ENCODE results near the gene ZBTB39. TPM values are rescaled to one million over a fixed set of nuclear protein-coding genes. Genes with fewer than 3 reads are reported as not detected.
A peak's percentile ranks its signal among the peaks of the same experiment; 100 is the strongest.

ZBTB39 gene
- total and polyA plus RNA-seq, 2 of the 13 experiments (the other 11 are each of a cell fraction or from before 2014, with no cell fraction given) = 6.5 to 6.9 TPM

DNA sequence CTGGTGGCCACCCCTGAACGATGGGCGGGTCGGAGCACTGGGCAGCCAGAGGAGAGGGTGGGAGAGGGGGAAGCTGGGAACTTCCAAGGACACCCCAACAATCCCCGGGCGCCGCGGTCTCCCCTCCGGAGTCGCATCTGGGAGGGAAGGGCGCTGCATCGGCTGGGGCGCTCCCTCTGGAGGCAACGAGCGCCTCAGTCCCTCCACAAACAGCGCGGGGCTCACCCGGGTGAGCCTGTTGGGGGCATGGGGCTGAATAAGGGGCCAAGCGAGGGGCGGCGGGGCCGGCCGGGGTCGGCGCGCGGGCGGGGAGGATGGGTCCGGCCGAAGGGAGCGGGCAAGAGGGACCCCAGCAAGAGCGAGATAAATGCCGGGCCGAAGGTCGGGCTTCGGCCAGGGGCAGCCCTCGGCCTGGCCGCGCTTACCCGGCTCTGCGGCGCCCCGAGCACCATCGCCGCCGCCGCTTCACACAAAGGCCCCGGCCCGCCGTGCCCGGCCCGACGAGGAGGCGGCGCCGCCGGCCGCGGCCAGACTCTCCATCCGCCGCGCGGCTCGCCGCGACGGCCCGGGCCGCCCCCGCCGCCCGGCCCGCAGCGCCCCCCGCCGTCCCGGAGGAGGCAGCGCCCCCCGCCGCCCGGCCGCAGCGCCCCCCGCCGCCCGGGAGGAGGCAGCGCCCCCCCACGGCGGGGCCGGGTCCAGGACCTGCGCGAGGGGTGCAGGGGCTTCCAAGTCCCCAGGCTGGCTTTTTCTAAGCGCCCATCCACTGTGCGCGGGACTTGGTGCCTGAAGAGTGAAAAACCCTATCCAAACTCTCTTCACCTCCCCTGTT is at the start of gene ZBTB39 (continued):
- TF ChIP-seq, protein P1, sequence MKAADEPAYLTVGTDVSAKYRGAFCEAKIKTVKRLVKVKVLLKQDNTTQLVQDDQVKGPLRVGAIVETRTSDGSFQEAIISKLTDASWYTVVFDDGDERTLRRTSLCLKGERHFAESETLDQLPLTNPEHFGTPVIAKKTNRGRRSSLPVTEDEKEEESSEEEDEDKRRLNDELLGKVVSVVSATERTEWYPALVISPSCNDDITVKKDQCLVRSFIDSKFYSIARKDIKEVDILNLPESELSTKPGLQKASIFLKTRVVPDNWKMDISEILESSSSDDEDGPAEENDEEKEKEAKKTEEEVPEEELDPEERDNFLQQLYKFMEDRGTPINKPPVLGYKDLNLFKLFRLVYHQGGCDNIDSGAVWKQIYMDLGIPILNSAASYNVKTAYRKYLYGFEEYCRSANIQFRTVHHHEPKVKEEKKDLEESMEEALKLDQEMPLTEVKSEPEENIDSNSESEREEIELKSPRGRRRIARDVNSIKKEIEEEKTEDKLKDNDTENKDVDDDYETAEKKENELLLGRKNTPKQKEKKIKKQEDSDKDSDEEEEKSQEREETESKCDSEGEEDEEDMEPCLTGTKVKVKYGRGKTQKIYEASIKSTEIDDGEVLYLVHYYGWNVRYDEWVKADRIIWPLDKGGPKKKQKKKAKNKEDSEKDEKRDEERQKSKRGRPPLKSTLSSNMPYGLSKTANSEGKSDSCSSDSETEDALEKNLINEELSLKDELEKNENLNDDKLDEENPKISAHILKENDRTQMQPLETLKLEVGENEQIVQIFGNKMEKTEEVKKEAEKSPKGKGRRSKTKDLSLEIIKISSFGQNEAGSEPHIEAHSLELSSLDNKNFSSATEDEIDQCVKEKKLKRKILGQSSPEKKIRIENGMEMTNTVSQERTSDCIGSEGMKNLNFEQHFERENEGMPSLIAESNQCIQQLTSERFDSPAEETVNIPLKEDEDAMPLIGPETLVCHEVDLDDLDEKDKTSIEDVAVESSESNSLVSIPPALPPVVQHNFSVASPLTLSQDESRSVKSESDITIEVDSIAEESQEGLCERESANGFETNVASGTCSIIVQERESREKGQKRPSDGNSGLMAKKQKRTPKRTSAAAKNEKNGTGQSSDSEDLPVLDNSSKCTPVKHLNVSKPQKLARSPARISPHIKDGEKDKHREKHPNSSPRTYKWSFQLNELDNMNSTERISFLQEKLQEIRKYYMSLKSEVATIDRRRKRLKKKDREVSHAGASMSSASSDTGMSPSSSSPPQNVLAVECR (CRISPR knock-in tag; IDR thresholded peaks at IDR 0.05; ENCODE audit: borderline replicate concordance) = peak; percentile 31; the same call in 1 of the 2 replicates
- peak; percentile 9 to 71; a peak in 2 of 4 replicates for TF ChIP-seq HMGXB4 (CRISPR knock-in tag; IDR thresholded peaks at IDR 0.05; ENCODE audit: borderline replicate concordance in 1 of 2, low read depth in 1 of 2)
- TF ChIP-seq PATZ1 (CRISPR knock-in tag; IDR thresholded peaks at IDR 0.05) = peak; percentile 41; the same call in 1 of the 2 replicates
- TF ChIP-seq ZBTB10 (CRISPR knock-in tag; IDR thresholded peaks at IDR 0.05; ENCODE audit: borderline replicate concordance) = peak; percentile 32; the same call in 1 of the 2 replicates
- TF ChIP-seq MXD1 (CRISPR knock-in tag; IDR thresholded peaks at IDR 0.05) = peak; percentile 27; the same call in 1 of the 2 replicates
- peak; percentile 54; the same call in 1 of the 2 replicates for TF ChIP-seq GABPB1 (CRISPR knock-in tag; IDR thresholded peaks at IDR 0.05)
- TF ChIP-seq ZNF589 (CRISPR knock-in tag; conservative IDR thresholded peaks at IDR 0.05) = no peak
- TF ChIP-seq CEBPB (IDR thresholded peaks at IDR 0.05; ENCODE audit: borderline replicate concordance, low read depth, low read length) = no peak
- no peak for TF ChIP-seq ZFP36L1 (CRISPR knock-in tag; IDR thresholded peaks at IDR 0.05)
